IMR-90 (cell line): Measurements from ENCODE around the gene FAF2.

ENCODE experiments used
- ELK1 ChIP-seq: fragments of 150-350 bp; IDR thresholded peaks from 2 replicates; pipeline ENCODE4 v1.6.1; 2016; ENCODE audit warnings: low read depth, mild to moderate bottlenecking, low read length, moderate library complexity, borderline replicate concordance
- MAZ ChIP-seq: IDR thresholded peaks from 2 replicates; pipeline ENCODE4 v1.6.1; 2012; ENCODE audit warnings: low read depth, mild to moderate bottlenecking, low read length, improper control_type of control experiment, moderate library complexity, borderline replicate concordance
- MXI1 ChIP-seq: IDR thresholded peaks from 2 replicates; pipeline ENCODE4 v1.6.1; 2012; ENCODE audit warnings: low read depth, mild to moderate bottlenecking, low read length, moderate library complexity, borderline replicate concordance
- NFE2L2 ChIP-seq: fragments of 150-350 bp; IDR thresholded peaks from 2 replicates; pipeline ENCODE4 v1.6.1; 2016; ENCODE audit warnings: low read depth, mild to moderate bottlenecking, low read length
- POLR2A ChIP-seq: IDR thresholded peaks from 2 replicates; pipeline ENCODE4 v1.6.1; 2012; ENCODE audit warnings: mild to moderate bottlenecking, low read depth, low read length
- RAD21 ChIP-seq: IDR thresholded peaks from 2 replicates; pipeline ENCODE4 v1.6.1; 2012; ENCODE audit warnings: low read length, improper control_type of control experiment
- RCOR1 ChIP-seq: IDR thresholded peaks from 2 replicates; pipeline ENCODE4 v1.6.1; 2012; ENCODE audit warnings: mild to moderate bottlenecking, low read length, improper control_type of control experiment; ENCODE audit not compliant: insufficient replicate concordance
- SMC3 ChIP-seq: fragments of 150-350 bp; IDR thresholded peaks from 2 replicates; pipeline ENCODE4 v1.6.1; 2016; ENCODE audit warnings: low read depth, mild to moderate bottlenecking, antibody characterized with exemption, low read length, moderate library complexity
- TF ChIP-seq, protein P1 (sequence below): conservative IDR thresholded peaks from 2 replicates; pipeline ENCODE4 v1.5.1; 2012; ENCODE audit warnings: mild to moderate bottlenecking, low read depth, low read length, improper control_type of control experiment

DNA sequence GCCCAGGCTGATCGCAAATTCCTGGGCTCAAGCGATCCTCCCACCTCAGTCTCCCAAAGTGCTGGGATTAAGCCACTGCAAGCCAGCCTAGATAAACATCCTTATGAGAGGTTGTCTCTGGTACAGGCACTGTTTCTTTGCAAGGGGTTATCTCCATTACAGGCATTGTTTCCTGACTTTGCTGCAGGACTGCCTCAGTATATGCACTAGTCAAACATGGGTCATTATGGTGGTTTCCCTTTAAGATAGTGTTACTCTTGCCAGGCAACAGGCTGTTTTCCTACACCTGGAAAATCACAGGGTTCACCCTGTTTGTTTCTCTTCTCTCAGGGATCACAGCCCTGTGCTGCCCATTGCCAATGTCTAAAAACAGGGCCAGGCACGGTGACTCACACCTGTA lies 24.0 kb upstream of the FAF2 start:
- TF ChIP-seq MAZ (no peak), POLR2A (no peak), ELK1 (no peak), RAD21 (no peak), MXI1 (no peak), RCOR1 (no peak), NFE2L2 (no peak), SMC3 (no peak)
- TF ChIP-seq, protein P1, sequence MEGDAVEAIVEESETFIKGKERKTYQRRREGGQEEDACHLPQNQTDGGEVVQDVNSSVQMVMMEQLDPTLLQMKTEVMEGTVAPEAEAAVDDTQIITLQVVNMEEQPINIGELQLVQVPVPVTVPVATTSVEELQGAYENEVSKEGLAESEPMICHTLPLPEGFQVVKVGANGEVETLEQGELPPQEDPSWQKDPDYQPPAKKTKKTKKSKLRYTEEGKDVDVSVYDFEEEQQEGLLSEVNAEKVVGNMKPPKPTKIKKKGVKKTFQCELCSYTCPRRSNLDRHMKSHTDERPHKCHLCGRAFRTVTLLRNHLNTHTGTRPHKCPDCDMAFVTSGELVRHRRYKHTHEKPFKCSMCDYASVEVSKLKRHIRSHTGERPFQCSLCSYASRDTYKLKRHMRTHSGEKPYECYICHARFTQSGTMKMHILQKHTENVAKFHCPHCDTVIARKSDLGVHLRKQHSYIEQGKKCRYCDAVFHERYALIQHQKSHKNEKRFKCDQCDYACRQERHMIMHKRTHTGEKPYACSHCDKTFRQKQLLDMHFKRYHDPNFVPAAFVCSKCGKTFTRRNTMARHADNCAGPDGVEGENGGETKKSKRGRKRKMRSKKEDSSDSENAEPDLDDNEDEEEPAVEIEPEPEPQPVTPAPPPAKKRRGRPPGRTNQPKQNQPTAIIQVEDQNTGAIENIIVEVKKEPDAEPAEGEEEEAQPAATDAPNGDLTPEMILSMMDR, result no peak
